Activated naive CD8-positive, alpha-beta T cell treated with anti-CD3 and anti-CD28 coated beads, Interleukin-2, amount 50 U/mL, for 24 hours (primary cell): Measurements from ENCODE around the gene PDGFC.
"Not testable (repeated sequence)": the region's sequence is repeated elsewhere in the genome, so short reads cannot be mapped to it uniquely, and the experiment has no call there.

Source experiments
- ATAC-seq: fragments of 150-1000 bp; cut with Tn5 transposase; one replicate; pipeline ENCODE4 v1.10.0; 2021
- DNase-seq: peaks from one replicate; pipeline ENCODE4 v3.0.0; 2021
- H3K27ac Mint-ChIP-seq: one replicate; pipeline ENCODE4 v1.8.0; 2021; ENCODE audit warnings: mild to moderate bottlenecking, mixed read lengths
- H3K27me3 Mint-ChIP-seq: one replicate; pipeline ENCODE4 v1.8.0; 2021; ENCODE audit warnings: mixed read lengths
- H3K36me3 Mint-ChIP-seq: one replicate; pipeline ENCODE4 v1.8.0; 2021; ENCODE audit warnings: low read depth, mixed read lengths
- H3K4me1 Mint-ChIP-seq: one replicate; pipeline ENCODE4 v1.8.0; 2021; ENCODE audit warnings: mixed read lengths
- H3K4me3 Mint-ChIP-seq: one replicate; pipeline ENCODE4 v1.8.0; 2021; ENCODE audit warnings: mild to moderate bottlenecking, moderate library complexity, mixed read lengths
- H3K9me3 Mint-ChIP-seq: one replicate; pipeline ENCODE4 v1.8.0; 2021; ENCODE audit warnings: mixed read lengths

The PDGFC gene

GRCh38 chr4:156950090-156950489 is 21.5 kb downstream of the PDGFC start:
- Mint-ChIP-seq H3K27me3 (no peaks in the 10 kb centered on the region), H3K9me3 (no peaks in the 10 kb centered on the region), H3K36me3 (no peaks in the 10 kb centered on the region), H3K27ac (no peak overlapping the region), H3K4me3 (no peak overlapping the region), H3K4me1 (no peaks in the 10 kb centered on the region)
- DNase-seq, result no peak
- no peak for ATAC-seq

DNA sequence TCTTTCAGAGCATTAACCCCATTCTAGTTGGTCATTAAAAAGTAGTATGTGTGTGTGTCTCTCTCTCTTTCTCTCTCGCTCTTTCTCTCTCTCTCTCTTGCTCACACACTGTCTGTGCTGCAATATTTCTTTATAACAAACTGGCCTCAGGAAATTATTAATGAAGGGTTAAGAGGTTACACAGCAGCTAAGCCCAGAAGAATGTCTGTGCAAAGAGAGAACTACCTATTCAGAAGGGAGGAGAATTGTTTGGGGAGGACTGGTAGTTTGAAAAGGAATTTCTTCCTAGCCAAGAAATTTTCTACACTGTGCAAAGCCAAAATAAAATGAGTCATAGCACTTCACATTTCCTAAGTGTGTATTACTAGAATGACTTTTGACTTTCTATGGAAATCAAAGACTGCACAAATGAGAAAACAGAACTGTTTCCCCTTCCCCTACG is 22.2 kb downstream of the PDGFC start:
- DNase-seq, result no peak
- Mint-ChIP-seq H3K4me3 (no peak overlapping the region), H3K36me3 (no peaks in the 10 kb centered on the region), H3K9me3 (no peaks in the 10 kb centered on the region), H3K4me1 (no peaks in the 10 kb centered on the region), H3K27me3 (no peaks in the 10 kb centered on the region), H3K27ac (no peak overlapping the region)
- ATAC-seq, result no peak

DNA sequence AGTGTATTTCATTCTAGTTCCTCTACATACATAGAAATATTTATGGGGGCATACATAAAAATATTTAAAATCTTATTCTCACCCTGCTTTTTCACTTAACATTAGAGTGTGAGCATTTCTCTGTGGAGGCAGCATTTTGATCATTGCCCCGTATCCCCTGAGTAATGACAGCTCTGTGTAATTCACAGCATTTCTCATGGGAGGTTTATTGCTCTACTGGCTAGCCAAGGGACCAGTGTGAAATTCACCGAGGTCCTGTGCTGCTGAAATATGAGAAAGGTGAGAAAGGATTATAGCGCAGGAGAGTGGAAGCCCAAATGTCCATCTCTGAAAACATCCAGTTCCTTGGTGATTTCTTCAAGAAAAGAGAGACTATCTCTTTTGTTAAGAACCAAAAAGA is 22.9 kb downstream of the PDGFC start:
- ATAC-seq (no peak), DNase-seq (no peak)
- Mint-ChIP-seq H3K4me1 (no peaks in the 10 kb centered on the region), H3K27ac (no peak overlapping the region), H3K4me3 (no peak overlapping the region), H3K27me3 (no peaks in the 10 kb centered on the region), H3K36me3 (no peaks in the 10 kb centered on the region), H3K9me3 (no peaks in the 10 kb centered on the region)

- Mint-ChIP-seq H3K9me3 (no peaks in the 10 kb centered on the region), H3K4me3 (no peak overlapping the region), H3K27me3 (no peaks in the 10 kb centered on the region), H3K4me1 (no peaks in the 10 kb centered on the region), H3K36me3 (no peaks in the 10 kb centered on the region), H3K27ac (no peak overlapping the region)
- ATAC-seq, result no peak
- no peak for DNase-seq
Observed at GRCh38 chr4:156948133-156948532, 23.5 kb downstream of the PDGFC start.

DNA sequence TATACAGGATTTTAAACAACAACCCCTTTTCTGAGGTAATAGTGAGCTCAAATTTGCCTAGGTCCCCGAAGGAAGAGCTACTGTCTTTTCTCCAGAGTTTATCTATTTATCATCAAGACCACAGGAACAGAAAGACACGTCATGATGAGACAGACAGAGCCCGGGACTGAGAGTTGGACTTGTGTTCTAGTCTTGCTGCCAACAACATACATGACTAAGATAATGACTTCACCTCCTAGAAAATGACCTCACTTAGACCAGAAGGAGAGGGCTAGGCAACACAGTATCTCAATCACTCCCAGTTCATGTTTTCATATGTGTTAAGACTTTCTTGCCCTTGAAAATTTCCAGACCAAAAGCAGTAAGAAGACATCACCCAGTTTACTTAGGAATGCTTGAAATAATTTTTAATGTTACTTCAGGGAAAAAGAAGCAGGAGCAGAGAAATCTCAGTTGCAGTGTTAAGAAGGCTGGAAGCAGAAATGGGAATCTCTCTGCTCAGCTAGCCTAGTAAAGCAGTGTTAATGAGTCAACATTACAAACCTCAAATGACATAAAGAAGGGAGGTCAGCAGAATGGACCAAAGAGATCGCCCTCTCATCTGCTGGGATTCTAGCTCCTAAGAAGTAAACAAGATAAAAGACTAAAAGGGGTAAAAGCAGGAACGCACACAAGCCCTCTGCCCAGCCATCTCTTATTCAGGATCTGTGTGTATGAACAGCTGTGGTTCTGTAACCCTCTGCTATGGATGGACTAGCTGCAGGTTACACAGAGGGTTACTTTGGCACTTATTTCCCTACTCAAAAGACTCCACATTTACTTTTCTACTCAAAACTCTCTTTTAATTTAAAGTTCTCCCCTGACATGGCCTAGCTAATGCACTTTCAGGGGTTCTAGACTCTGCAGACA is 24.8 kb downstream of the PDGFC start:
- H3K27me3 Mint-ChIP-seq, result no peaks in the 10 kb centered on the region
- H3K4me1 Mint-ChIP-seq, result no peaks in the 10 kb centered on the region
- no peak for ATAC-seq
- no peaks in the 10 kb centered on the region for H3K36me3 Mint-ChIP-seq
- no peak overlapping the region for H3K27ac Mint-ChIP-seq
- DNase-seq, result no peak
- no peak overlapping the region for H3K4me3 Mint-ChIP-seq
- no peaks in the 10 kb centered on the region for H3K9me3 Mint-ChIP-seq

DNA sequence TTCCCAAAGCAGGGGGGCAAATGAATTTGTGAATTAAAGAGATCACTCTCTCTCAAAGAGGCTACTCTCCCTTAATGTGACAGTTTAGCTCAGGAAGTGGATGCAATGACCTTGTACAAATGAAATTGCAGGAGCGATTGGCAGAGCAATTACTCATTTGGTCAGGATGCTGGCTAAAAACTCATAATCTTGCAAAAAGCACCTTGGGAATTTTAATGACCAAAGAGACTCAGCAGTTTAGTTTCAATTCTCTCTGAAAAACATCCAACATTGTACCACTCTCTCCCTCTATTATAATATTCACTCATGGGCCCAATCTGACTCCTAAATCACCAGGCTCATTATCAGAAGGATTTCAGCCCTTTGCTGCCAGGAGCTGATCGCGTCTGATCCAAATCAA is 26.1 kb downstream of the PDGFC start:
- ATAC-seq (no peak), DNase-seq (no peak)
- no peaks in the 10 kb centered on the region for H3K36me3 Mint-ChIP-seq
- H3K27ac Mint-ChIP-seq, result no peak overlapping the region
- no peaks in the 10 kb centered on the region for H3K4me1 Mint-ChIP-seq
- H3K9me3 Mint-ChIP-seq, result no peaks in the 10 kb centered on the region
- no peak overlapping the region for H3K4me3 Mint-ChIP-seq
- no peaks in the 10 kb centered on the region for H3K27me3 Mint-ChIP-seq

DNA sequence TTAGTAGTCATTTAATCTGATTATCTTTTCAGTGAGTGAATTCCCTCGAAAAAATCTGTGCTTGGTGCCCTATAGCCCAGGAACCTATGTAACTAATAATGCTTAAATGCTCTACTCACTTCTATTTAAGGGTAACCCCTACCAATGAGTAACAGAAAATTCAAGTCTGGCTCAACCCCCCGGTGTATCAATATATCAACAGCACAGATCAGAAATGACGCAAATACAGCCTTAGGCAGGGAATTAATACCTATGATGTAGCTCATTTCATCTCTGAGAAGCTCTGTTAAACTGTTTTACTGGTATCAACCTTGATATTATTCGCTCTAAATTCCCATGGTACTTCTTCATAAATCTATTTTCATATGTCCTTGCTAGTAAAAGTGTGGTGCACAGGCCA is 28.6 kb downstream of the PDGFC start:
- Mint-ChIP-seq H3K9me3 (no peaks in the 10 kb centered on the region), H3K4me1 (no peaks in the 10 kb centered on the region), H3K27me3 (no peaks in the 10 kb centered on the region), H3K27ac (no peak overlapping the region), H3K4me3 (no peak overlapping the region), H3K36me3 (no peaks in the 10 kb centered on the region)
- DNase-seq (no peak), ATAC-seq (no peak)

DNA sequence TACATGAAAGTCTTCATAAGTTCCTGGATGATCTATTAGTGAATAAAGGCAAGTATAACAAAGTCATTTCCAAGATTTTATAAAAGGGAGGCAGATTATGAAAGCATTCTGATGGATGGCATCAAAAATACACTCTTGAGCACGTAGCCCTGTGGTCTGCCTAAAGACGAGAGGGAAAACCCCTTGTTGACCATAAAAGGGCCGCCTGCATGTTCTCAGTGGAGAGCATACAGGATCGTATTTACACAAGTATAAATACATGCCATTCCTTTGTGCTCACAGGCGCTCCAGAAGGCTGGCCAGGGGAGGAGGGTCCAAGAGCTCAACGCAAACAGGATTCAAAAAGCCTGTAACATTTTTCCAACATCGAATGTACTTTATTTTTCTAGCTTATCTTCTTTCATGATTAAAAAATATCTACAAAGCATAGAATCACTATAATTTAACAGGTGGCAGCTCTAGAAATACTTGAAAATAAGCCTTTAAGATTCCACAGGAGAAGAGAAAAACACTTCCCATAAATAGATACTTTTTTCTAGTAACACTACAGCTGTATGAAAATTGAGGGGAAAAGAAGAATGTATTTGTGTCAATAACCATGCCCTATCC is 29.6 kb downstream of the PDGFC start:
- Mint-ChIP-seq H3K27ac (no peak overlapping the region), H3K36me3 (no peaks in the 10 kb centered on the region), H3K27me3 (no peaks in the 10 kb centered on the region), H3K4me3 (no peak overlapping the region), H3K9me3 (no peaks in the 10 kb centered on the region), H3K4me1 (no peaks in the 10 kb centered on the region)
- DNase-seq (no peak), ATAC-seq (no peak)

DNA sequence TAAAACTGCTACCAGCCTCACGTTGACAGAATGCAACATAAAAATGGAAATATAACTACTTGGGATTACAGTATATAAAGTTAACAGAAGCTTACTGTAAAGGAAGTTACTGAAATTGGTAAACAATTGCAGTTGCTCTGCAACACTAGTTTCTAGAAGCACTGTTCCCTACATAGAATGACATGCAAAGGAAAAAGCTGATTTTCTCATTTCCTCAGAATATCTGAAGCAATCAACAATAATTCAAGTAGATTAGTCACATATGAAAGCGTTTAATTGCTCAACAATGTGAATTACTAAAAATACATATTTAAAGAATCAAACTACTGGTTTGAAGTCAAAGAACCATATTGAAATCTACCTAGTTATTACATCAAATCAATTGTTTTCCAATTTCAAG is 31.8 kb downstream of the PDGFC start:
- Mint-ChIP-seq H3K4me3 (no peak overlapping the region), H3K4me1 (no peaks in the 10 kb centered on the region), H3K27me3 (no peaks in the 10 kb centered on the region), H3K9me3 (no peaks in the 10 kb centered on the region), H3K27ac (no peak overlapping the region), H3K36me3 (no peaks in the 10 kb centered on the region)
- ATAC-seq (no peak), DNase-seq (no peak)

DNA sequence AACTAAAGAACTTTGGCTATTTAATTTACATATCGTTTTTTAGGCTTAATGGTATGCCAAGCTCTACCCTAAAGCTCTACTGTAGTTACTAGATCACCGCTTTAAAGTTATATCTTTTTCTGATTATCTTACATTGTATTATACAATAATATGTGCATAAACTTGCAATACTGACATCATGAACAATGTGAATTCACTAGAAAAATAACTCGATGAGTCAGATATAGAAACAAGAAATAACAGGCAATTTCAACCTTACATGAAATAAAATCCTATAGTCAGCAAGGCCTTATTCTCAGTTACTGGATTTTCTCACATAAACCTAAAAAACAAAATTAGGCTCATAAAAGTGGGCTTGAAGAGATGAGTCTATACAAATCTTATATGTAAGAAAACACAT is 32.5 kb downstream of the PDGFC start:
- Mint-ChIP-seq H3K27ac (no peak overlapping the region), H3K27me3 (no peaks in the 10 kb centered on the region), H3K36me3 (no peaks in the 10 kb centered on the region), H3K9me3 (no peaks in the 10 kb centered on the region), H3K4me1 (no peaks in the 10 kb centered on the region), H3K4me3 (no peak overlapping the region)
- ATAC-seq (no peak), DNase-seq (no peak)

- Mint-ChIP-seq H3K36me3 (no peaks in the 10 kb centered on the region), H3K9me3 (no peaks in the 10 kb centered on the region), H3K27ac (no peak overlapping the region), H3K4me3 (no peak overlapping the region), H3K4me1 (no peaks in the 10 kb centered on the region), H3K27me3 (no peaks in the 10 kb centered on the region)
- DNase-seq (no peak), ATAC-seq (no peak)
Observed at GRCh38 chr4:156934259-156934635, 37.4 kb downstream of the PDGFC start.

DNA sequence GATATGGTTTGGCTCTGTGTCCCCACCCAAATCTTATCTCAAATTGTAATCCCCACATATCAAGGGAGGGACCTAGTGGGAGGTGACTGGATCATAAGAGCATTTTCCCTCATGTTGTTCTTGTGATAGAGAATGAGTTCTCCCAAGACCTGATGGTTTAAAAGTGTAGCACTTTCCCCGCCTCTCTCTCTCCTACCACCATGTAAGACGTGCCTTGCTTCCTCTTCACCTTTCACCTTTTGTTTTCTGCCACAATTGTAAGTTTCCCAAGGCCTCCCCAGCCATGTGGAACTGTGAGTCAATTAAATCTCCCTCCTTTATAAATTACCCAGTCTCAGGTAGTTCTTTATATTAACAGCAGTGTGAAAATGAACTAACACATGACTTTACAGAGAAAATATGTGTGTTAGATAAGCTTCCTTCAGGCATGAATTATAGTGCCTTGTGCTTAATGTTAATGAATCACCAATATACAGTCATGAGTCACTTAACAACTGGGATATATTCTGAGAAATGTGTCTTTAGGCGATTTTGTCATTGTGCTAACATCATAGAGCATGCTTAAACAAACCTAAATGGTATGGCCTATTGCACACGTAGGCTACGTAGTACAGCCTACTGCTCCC is 37.9 kb downstream of the PDGFC start:
- no peak for ATAC-seq
- Mint-ChIP-seq H3K27ac (no peak overlapping the region), H3K9me3 (no peaks in the 10 kb centered on the region), H3K27me3 (no peaks in the 10 kb centered on the region), H3K4me1 (no peaks in the 10 kb centered on the region), H3K4me3 (no peak overlapping the region), H3K36me3 (no peaks in the 10 kb centered on the region)
- DNase-seq, result no peak

DNA sequence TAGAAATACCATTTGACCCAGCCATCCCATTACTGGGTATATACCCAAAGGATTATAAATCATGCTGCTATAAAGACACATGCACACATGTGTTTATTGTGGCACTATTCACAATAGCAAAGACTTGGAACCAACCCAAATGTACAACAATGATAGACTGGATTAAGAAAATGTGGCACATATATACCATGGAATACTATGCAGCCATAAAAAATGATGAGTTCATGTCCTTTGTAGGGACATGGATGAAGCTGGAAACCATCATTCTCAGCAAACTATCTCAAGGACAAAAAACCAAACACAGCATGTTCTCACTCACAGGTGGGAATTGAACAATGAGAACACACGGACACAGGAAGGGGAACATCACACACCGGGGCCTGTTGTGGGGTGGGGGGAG is 39.2 kb downstream of the PDGFC start:
- not testable (repeated sequence) for H3K4me3 Mint-ChIP-seq, ATAC-seq

DNA sequence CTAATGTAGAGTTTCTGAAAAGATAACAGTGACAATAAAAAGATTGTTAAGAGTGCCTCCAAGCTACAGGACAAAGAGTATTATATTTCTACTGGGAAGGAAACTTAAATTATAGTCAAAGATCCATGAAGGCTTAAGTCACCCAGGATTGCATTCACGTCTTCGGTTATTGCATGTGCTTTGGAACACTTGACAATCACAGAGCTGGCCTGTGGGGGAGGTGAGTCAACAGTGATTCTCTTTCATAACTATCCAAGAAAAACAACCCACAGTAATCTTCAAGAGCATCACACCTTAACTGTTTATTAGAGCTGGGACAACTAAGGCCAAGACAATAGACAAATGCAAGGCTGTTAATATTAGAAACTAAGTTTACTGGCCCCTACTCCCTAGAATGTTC is 40.3 kb downstream of the PDGFC start:
- ATAC-seq (no peak), DNase-seq (no peak)
- H3K36me3 Mint-ChIP-seq, result no peaks in the 10 kb centered on the region
- H3K9me3 Mint-ChIP-seq, result no peaks in the 10 kb centered on the region
- no peaks in the 10 kb centered on the region for H3K27me3 Mint-ChIP-seq
- no peaks in the 10 kb centered on the region for H3K4me1 Mint-ChIP-seq
- no peak overlapping the region for H3K4me3 Mint-ChIP-seq
- H3K27ac Mint-ChIP-seq, result no peak overlapping the region

More for the DNA sequence above, 39.2 kb downstream of the PDGFC start:
- H3K27me3 Mint-ChIP-seq, DNase-seq, H3K9me3 Mint-ChIP-seq, H3K36me3 Mint-ChIP-seq, H3K27ac Mint-ChIP-seq, H3K4me1 Mint-ChIP-seq: not testable (repeated sequence)
